Astrocyte (in vitro differentiated cells and primary cell): Measurements from ENCODE around the gene INO80E.

Experiments
- EZH2 ChIP-seq: IDR thresholded peaks from 2 replicates; pipeline ENCODE4 v1.6.1; 2012; ENCODE audit warnings: mild to moderate bottlenecking, low read length, inconsistent platforms; ENCODE audit not compliant: insufficient read depth
- TF ChIP-seq, protein P1 (sequence below): IDR thresholded peaks from 2 replicates; pipeline ENCODE4 v1.5.1; 2011; ENCODE audit warnings: low read depth, mild to moderate bottlenecking, inconsistent platforms, low read length, moderate library complexity; ENCODE audit not compliant: insufficient read depth

DNA sequence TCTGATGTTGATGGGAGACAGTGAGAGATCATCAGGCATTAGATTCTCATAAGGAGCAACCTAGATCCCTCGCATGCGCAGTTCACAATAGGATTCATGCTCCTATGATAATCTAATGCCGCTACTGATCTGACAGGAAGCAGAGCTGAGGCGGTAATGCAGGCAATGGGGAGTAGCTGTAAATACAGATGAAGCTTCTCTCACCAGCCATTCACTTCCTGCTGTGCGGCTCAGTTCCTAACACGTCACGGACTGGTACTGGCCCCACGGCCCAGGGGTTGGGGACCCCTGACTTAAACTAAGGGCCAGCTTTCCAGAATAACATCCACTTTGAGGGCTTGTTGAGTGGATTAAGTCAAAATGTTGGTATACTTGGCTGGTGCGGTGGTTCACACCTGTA is 36.7 kb upstream of the INO80E start:
- TF ChIP-seq, protein P1, sequence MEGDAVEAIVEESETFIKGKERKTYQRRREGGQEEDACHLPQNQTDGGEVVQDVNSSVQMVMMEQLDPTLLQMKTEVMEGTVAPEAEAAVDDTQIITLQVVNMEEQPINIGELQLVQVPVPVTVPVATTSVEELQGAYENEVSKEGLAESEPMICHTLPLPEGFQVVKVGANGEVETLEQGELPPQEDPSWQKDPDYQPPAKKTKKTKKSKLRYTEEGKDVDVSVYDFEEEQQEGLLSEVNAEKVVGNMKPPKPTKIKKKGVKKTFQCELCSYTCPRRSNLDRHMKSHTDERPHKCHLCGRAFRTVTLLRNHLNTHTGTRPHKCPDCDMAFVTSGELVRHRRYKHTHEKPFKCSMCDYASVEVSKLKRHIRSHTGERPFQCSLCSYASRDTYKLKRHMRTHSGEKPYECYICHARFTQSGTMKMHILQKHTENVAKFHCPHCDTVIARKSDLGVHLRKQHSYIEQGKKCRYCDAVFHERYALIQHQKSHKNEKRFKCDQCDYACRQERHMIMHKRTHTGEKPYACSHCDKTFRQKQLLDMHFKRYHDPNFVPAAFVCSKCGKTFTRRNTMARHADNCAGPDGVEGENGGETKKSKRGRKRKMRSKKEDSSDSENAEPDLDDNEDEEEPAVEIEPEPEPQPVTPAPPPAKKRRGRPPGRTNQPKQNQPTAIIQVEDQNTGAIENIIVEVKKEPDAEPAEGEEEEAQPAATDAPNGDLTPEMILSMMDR = no peak
- no peak for TF ChIP-seq EZH2
